Loucy (cell line): Measurements from ENCODE around the gene UGT2A1.

Experiments used
- H2AFZ ChIP-seq: fragments of 200-600 bp; sonication (generic); 2 replicates; pipeline ENCODE4 v1.6.0; 2016; ENCODE audit warnings: antibody characterized with exemption, mild to moderate bottlenecking, low read length, moderate library complexity
- H3F3A ChIP-seq: fragments of 200-600 bp; 2 replicates; pipeline ENCODE4 v1.6.0; 2016; ENCODE audit warnings: antibody characterized with exemption, low read depth, mild to moderate bottlenecking
- H3K27me3 ChIP-seq: fragments of 200-600 bp; sonication (generic); 2 replicates; pipeline ENCODE4 v1.6.1; 2014; ENCODE audit warnings: low read length, mild to moderate bottlenecking; ENCODE audit not compliant: insufficient read depth, poor library complexity, severe bottlenecking
- H3K36me3 ChIP-seq: fragments of 200-600 bp; sonication (generic); 2 replicates; pipeline ENCODE4 v1.6.1; 2016; ENCODE audit warnings: low read length; ENCODE audit not compliant: insufficient read depth
- H3K4me1 ChIP-seq: fragments of 200-600 bp; sonication (generic); 2 replicates; pipeline ENCODE4 v1.5.1; 2014; ENCODE audit warnings: low read length, mild to moderate bottlenecking; ENCODE audit not compliant: insufficient read depth, poor library complexity, severe bottlenecking
- H3K4me2 ChIP-seq: fragments of 200-600 bp; sonication (generic); 2 replicates; pipeline ENCODE4 v1.6.0; 2014; ENCODE audit warnings: antibody characterized with exemption, low read length, low read depth, mild to moderate bottlenecking; ENCODE audit not compliant: poor library complexity, severe bottlenecking
- H3K4me3 ChIP-seq: fragments of 200-600 bp; sonication (generic); 2 replicates; pipeline ENCODE4 v1.5.1; 2014; ENCODE audit warnings: low read length, mild to moderate bottlenecking, mixed read lengths; ENCODE audit not compliant: poor library complexity, severe bottlenecking
- H3K79me2 ChIP-seq: fragments of 200-600 bp; sonication (generic); 2 replicates; pipeline ENCODE4 v1.6.1; 2014; ENCODE audit warnings: low read length; ENCODE audit not compliant: insufficient read depth
- H3K9ac ChIP-seq: fragments of 200-600 bp; sonication (generic); 2 replicates; pipeline ENCODE4 v1.6.0; 2014; ENCODE audit warnings: mild to moderate bottlenecking, low read depth, low read length, moderate library complexity; ENCODE audit not compliant: poor library complexity, severe bottlenecking
- H3K9me2 ChIP-seq: fragments of 200-600 bp; sonication (generic); replicated peaks from 2 replicates; pipeline ENCODE4 v1.6.1; 2016; ENCODE audit warnings: low read depth, low read length, mixed read lengths
- H3K9me3 ChIP-seq: fragments of 200-600 bp; sonication (generic); 2 replicates; pipeline ENCODE4 v1.6.1; 2014; ENCODE audit warnings: mild to moderate bottlenecking, antibody characterized with exemption, low read length, low read depth; ENCODE audit not compliant: insufficient read depth
- H4K20me1 ChIP-seq: fragments of 200-600 bp; sonication (generic); 2 replicates; pipeline ENCODE4 v1.6.0; 2014; ENCODE audit warnings: antibody characterized with exemption, low read length, mild to moderate bottlenecking; ENCODE audit not compliant: insufficient read depth, poor library complexity, severe bottlenecking
- CTCF ChIP-seq: fragments of 200-600 bp; sonication (generic); conservative IDR thresholded peaks from 2 replicates; pipeline ENCODE4 v1.5.1; 2014; ENCODE audit warnings: mild to moderate bottlenecking, antibody characterized with exemption, low read length
- EZH2phosphoT487 ChIP-seq: fragments of 200-600 bp; IDR thresholded peaks from 2 replicates; pipeline ENCODE4 v1.6.1; 2018; ENCODE audit warnings: antibody characterized with exemption, mild to moderate bottlenecking, moderate library complexity, borderline replicate concordance

Gene UGT2A1

GRCh38 chr4:69601065-69601464 lies 52.0 kb downstream of the UGT2A1 start:
- Histone ChIP-seq H3K4me2 (no peak overlapping the region), H3F3A (no peaks in the 10 kb centered on the region), H3K36me3 (no peaks in the 10 kb centered on the region), H3K27me3 (no peaks in the 10 kb centered on the region), H3K9me3 (no peaks in the 10 kb centered on the region), H3K4me3 (no peak overlapping the region), H3K9ac (no peak overlapping the region), H4K20me1 (no peaks in the 10 kb centered on the region), H3K9me2 (no peaks in the 10 kb centered on the region), H3K79me2 (no peaks in the 10 kb centered on the region), H2AFZ (no peak overlapping the region), H3K4me1 (no peaks in the 10 kb centered on the region)
- TF ChIP-seq EZH2phosphoT487 (no peak), CTCF (no peak)

- Histone ChIP-seq H3K79me2 (no peaks in the 10 kb centered on the region), H3F3A (no peaks in the 10 kb centered on the region), H3K9me3 (no peaks in the 10 kb centered on the region), H3K4me1 (no peaks in the 10 kb centered on the region), H3K9ac (no peak overlapping the region), H3K9me2 (no peaks in the 10 kb centered on the region), H3K4me2 (no peak overlapping the region), H4K20me1 (no peaks in the 10 kb centered on the region), H2AFZ (no peak overlapping the region), H3K4me3 (no peak overlapping the region), H3K27me3 (no peaks in the 10 kb centered on the region), H3K36me3 (no peaks in the 10 kb centered on the region)
- TF ChIP-seq EZH2phosphoT487 (no peak), CTCF (no peak)
Measured at GRCh38 chr4:69600013-69600412, 53.0 kb downstream of the UGT2A1 start.

DNA sequence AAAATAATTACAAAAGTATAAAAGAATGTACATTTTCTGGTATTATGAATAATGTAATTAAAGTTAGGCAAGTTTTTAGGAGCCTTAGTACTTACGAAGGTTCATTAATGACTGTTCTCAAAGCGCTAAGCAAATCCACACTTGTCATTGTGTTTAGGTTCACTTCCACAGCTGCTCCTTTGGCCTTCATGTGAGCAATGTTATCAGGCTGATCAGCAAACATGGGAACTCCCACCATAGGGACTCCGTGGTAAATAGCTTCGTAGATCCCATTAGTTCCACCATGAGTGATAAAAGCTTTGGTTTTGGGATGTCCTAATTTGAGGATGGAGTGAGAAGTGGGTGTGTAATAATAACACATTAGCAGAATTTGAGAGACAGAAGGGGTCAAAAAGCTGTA lies 58.7 kb downstream of the UGT2A1 start:
- H3K36me3 ChIP-seq = no peaks in the 10 kb centered on the region

More for the DNA sequence above, 58.7 kb downstream of the UGT2A1 start:
- no peak overlapping the region for H3K9ac ChIP-seq
- no peak overlapping the region for H3K4me3 ChIP-seq
- H3K4me2 ChIP-seq = no peak overlapping the region
- no peaks in the 10 kb centered on the region for H4K20me1 ChIP-seq
- no peaks in the 10 kb centered on the region for H3K9me2 ChIP-seq
- H2AFZ ChIP-seq = no peak overlapping the region
- H3K9me3 ChIP-seq = no peaks in the 10 kb centered on the region
- H3K79me2 ChIP-seq = no peaks in the 10 kb centered on the region
- H3F3A ChIP-seq = no peaks in the 10 kb centered on the region
- TF ChIP-seq CTCF = no peak
- TF ChIP-seq EZH2phosphoT487 = no peak
- no peaks in the 10 kb centered on the region for H3K4me1 ChIP-seq
- H3K27me3 ChIP-seq = no peaks in the 10 kb centered on the region
